LoVo (cell line): ENCODE measurements around the gene ZNF460.
"Not testable (repeated sequence)": the region's sequence is repeated elsewhere in the genome, so short reads cannot be mapped to it uniquely, and the experiment has no call there.

Source experiments
- DNase-seq: peaks from one replicate; pipeline ENCODE4 v3.0.0-alpha.2; 2016; ENCODE audit warnings: low spot score

ZNF460 gene

GRCh38 chr19:57280165-57280961 is at the start of gene ZNF460:
Gene ZNF460, plus strand, starts transcription at chr19:57280485. Its CDS starts 322 bp downstream, at chr19:57280807.
- peak; percentile 96 for DNase-seq

- no peak for DNase-seq
Measured at GRCh38 chr19:57231686-57232085, 48.6 kb upstream of the ZNF460 start.

DNA sequence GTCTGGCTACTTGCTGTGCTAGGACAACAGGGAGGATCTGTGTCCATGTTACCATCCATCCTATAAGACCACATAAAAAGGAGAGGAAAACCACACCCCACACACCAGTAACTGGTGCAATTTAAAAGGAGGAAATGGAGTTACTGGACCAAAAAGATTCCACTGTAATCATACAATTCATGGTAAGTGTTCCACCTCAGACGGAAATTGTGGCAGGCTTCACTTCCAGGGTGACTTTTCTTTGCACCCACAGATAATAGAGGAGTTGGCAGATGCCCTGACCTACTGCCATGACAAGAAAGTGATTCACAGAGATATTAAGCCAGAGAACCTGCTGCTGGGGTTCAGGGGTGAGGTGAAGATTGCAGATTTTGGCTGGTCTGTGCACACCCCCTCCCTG is 47.1 kb upstream of the ZNF460 start:
- DNase-seq: no peak

GRCh38 chr19:57239982-57240310 is 40.3 kb upstream of the ZNF460 start:
- DNase-seq: no peak

DNA sequence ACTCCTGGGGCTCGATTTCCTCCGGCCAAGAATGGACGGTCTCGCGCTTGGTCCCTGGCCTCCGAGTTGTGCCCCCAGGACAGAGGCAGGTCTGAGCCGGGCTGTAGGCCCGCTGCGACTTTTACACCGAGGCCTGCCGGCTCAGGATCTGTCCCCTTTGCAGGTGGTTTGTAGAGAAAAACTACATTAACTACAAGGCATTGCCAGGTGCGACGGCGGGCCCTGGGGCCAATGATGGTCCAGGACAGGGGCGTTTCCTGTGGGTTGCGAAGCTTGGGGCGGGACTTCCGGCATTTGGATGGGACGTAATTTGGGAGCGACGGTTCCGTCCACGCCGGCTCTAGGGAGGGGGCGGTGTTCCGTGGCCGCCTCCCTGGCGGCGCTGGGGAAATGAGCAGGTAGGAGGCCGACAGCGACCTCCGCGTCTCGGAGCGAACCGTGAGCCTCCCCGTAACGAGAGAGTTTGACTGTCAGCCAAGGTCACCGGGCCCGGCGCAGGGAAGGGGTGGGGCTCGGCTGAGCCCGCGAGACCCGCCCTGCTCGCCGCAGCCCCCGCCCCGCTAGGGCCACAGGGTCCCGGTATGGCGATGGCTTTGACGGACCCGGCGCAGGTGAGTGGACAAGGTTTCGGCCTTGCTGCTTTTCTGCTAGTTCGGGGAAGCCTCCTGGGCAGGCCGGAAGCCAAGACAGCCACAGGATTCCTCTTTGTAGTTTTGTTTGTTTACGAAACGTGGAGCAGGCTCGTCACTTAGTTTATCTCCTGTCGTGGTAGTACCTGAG is 39.8 kb upstream of the ZNF460 start, which contains the start of gene ZNF805:
ZNF805 (plus strand) TSS at position 322 of the 780 bp plus-strand sequence; CDS start at position 582, 260 bp downstream.
- peak; percentile 86 for DNase-seq

DNA sequence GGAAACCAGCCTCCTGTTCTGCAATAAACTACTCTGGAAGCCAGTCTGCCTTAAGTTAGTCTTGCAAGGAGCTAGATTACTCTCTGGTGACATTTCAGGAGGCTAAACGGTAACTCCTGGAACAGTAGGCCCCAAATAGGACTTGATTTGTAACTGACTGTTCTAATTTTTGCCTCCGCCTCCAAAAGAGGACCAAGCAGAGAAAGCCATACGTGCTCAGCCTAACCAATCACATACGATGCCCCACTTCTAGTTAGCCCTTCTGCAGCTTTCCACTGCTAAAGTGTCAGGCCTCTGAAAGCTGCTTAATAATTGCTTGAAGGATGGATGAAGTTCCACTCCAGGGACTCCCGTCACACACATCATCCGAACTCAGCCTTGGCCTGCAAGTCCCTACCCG is 39.1 kb upstream of the ZNF460 start:
- DNase-seq: no peak

DNA sequence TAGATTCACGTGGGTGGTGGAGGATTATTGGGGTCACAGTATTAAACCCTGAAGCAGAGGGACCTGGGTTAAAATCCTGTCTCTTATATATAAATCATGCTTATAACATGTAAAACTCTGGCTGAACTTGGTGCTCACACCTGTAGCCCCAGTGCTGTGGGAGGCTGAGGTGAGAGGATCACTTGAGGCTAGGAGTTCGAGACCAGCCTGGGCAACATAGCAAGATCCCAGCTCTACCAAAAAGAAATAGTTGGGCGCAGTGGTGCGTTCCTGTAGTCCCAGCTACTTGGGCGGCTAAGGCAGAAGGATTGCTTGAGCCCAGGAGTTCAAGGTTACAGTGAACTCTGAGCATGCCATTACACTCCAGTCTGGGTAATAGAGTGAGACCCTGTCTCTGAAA is 37.5 kb upstream of the ZNF460 start:
- DNase-seq: no peak

- DNase-seq: no peak
Measured at GRCh38 chr19:57244513-57244912, 35.8 kb upstream of the ZNF460 start.

- no peak for DNase-seq
Measured at GRCh38 chr19:57245066-57245465, 35.2 kb upstream of the ZNF460 start.

GRCh38 chr19:57245959-57246358 is 34.3 kb upstream of the ZNF460 start:
- no peak for DNase-seq

GRCh38 chr19:57248646-57249045 is 31.6 kb upstream of the ZNF460 start:
- DNase-seq: no peak

DNA sequence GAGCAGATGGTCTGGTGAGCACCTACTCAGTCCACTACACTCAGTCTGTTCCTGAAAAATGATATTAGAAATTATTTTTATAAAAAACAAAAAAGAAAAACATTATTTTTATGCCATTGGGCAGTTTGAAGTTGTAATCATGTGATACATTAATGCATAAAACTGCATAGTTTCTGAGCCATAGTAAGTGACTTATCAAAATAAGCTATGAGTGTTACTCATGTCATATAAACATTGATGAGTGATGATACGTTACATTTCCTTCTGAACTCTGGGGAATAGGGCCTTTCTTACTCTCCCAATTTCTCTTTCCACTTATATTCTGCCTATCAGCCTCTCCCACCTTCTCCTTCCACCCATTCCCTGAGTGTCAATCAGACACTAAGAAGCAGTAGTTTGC is 31.0 kb upstream of the ZNF460 start:
- no peak for DNase-seq

DNA sequence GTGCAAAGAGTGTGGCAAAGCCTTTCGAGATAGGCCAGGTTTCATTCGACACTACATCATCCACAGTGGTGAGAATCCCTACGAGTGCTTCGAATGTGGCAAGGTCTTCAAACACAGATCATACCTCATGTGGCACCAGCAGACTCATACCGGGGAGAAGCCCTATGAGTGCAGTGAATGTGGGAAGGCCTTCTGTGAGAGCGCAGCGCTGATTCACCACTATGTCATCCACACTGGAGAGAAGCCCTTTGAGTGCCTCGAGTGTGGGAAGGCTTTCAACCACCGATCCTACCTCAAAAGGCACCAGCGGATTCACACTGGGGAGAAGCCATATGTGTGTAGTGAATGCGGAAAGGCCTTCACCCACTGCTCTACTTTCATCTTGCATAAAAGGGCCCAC is 26.5 kb upstream of the ZNF460 start:
- not testable (repeated sequence) for DNase-seq

- no peak for DNase-seq
Measured at GRCh38 chr19:57262044-57262443, 18.2 kb upstream of the ZNF460 start.

DNA sequence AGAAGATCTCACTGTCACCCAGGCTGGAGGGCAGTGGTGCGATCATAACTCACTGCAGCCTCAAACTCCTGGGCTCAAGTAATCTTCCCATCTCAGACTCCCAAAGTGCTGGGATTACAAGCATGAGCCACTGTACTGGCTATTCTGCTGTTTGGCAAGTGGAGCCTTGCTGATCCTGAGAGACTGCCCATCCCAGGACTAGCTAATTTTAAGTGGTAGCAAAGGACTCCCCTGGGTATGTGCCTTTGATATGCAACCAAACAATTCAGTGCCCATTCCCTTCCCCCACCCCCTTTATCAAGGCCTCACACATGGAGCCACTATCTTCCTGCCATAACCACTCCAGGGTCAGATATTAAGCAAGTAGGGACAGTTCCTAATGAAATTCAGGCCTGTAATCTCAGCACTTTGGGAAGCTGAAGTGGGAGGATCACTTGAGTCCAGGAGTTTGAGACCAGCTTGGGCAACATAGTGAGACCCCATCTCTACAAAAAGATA is 17.0 kb upstream of the ZNF460 start:
- DNase-seq: no peak

GRCh38 chr19:57267291-57267690 is 13.0 kb upstream of the ZNF460 start:
- no peak for DNase-seq

DNA sequence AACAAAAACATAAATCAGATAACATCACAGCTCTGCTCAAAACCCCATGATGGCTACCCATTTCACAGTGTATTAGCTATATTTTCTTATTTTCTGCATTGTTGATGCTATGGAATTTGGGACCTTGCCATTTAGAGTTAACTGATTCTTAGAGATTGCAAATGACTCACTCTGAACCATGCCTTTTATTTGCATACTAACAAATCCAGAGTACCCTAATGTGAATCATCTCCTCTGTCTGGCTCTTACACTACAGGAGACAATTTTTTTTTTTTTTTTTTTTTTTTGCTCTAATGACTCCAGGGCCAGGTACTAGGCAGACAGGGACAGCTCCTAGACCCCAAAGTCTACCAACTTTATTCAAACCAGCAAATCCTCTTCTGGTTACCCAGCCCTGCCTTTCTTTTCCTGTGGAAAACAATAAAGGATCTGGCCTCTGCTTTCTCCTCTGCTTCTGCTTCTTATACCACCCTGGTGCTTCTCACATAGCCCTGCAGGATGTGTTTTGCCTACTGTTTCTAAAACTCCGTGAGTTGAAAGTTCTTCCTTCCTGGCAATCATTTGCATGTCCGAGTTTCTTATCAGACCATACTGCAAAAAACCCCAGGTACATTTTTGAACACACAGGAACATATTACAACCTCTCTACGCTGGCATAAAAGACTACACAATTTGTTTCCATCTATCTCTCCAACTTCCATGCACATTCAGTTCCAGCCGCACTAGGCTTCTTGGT is 10.6 kb upstream of the ZNF460 start:
- DNase-seq: no peak

GRCh38 chr19:57271280-57271679 is 9.0 kb upstream of the ZNF460 start:
- DNase-seq: no peak

DNA sequence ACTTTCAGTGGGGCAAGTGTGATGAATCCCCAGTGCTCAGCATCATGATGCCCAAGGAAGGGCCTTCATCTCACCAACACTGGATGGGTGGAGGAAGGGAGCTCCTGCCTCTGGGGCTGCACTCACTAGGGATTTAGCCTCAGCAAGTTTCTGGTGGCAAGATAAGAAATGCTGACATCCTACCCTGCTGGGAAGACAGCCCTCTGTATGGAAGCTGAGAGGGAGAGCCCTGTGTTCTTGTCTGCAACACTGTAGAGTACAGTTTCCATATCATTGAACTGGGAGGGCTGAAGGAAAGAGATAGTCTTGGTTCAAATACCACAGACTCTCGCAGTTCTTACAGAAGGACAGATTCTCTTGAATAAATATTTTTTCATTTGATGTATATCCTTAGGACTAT is 7.3 kb upstream of the ZNF460 start:
- no peak for DNase-seq

DNA sequence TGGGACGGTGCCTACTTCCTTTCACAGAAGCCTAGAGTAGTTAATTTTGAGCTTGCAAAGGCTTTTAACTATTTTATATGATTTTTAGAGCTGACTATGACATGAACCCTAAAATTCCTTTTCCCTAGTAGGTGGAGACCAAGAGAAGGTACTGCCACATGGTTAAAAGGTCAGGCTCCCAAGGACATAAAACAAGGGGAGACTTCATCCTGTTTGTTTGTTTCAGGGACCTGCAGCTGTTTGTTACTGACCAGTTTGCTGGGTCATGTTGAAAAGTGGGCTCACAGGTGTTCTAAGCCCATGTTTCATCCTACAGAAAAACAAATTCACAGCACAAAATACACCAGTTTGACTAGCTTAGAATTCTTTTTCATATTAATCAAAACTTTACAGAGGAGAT is 3.9 kb upstream of the ZNF460 start:
- DNase-seq: no peak

GRCh38 chr19:57278481-57278880 is 1.8 kb upstream of the ZNF460 start:
- peak; percentile 13 for DNase-seq

GRCh38 chr19:57279418-57280164 is 694 bp upstream of the ZNF460 start:
- peak; percentile 94 for DNase-seq
